ENCODE data around the gene TSPEAR.

The TSPEAR gene

DNA sequence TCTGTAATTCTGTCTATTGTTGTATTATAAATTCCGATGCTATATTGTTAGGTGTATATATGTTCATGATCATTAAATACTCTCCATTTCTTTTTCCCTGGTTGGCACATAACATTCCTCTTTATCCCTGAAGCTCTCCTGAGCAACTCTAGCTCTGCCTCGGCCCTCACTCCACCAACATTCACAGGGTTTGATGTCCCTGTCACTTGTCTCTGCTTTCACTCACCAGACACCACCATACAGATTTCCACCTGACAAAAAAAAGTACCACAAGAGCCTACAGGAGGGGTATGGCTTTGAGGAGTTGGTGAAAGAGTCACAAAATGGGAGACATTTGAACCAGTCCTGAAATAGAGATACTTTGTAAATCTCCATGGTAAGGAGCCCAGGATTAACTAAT, 8.8 kb upstream of the TSPEAR start:
- no peak for DNase-seq (ENCODE audit: low spot score)

DNA sequence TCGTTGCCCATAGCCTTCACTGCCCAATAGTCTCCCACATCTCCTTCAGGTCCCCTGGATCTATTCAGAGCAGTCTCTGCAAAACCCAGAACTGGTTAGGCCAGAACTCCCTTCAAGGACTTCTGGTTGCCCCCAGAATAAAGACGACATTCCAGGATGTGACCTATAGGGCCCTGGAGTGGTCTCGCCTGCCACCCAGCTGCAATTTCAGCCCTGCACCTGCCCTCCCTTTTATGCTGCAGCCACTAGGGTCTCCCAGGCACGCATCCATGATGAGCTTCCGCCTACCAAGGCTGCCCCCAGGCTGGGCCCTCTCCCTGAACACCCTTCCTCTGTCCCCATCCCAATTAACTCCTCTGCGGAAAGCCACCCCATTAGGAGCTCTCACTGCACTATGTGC, 7.2 kb upstream of the TSPEAR start:
- DNase-seq (ENCODE audit: low spot score) = no peak

DNA sequence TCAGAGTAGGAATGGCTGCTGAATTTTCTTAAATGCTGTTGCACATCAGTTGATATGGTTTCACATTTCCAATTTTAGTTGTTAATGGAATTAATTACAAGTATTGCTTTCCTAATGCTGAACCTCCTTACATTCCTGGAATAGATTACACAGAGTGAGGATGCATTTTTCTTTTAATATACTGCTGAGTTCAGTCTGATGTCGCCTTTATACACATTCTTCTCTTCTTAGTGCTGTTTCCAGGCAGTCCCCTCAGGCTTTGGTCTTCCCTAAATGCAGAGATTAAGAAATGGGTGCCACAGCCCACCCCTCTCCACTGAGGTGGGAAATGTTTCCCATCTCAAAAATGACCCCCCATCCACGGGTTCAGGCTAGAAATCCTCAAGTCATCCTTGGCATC, 6.7 kb upstream of the TSPEAR start:
- no peak for DNase-seq (ENCODE audit: low spot score)

- DNase-seq (ENCODE audit: low spot score) = no peak
These were observed 5.6 kb upstream of the TSPEAR start for GRCh38 chr21:44716984-44717383.

DNA sequence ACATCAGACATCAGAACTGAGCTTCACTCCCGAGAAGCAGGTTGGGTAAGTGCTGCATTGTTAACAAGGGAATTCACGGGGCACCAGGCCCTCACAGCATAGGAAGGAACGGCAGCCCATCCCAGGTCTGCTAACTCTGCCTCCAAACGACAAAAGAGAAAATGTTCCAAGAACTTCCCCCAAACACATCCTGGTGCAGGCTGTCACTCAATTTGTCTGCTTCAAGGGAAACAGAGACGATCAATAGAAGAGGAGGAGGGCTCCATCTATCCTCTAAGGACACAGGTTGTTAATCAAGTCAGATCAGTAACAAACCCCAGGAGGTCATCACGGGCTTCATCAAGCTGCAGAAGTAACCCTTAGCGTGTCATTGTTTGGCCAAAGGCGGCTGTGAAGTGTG, 3.5 kb upstream of the TSPEAR start:
- DNase-seq (ENCODE audit: low spot score) = no peak

- DNase-seq (ENCODE audit: low spot score) = no peak
These were observed 2.5 kb upstream of the TSPEAR start for GRCh38 chr21:44713846-44714245.

DNA sequence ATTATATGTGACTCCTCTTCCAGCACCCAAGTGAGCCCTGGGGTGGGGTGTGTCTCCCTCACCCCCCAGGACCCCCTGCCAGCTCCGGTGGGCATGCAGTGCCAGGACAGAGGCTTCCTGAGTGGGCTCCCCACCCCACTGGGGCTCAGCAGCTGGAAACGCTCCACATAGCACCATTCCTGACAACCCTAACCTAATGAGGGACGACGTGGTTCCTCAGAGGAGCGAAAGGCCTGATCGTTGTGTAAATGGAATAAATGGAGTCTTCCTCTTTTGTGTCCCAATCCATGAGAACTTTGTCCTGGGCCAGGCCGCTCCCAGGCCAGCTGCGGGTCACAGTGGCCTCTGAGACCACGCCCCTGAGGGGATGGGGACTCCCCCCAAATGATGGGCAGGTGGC, 1.8 kb upstream of the TSPEAR start:
- DNase-seq (ENCODE audit: low spot score) = no peak

DNA sequence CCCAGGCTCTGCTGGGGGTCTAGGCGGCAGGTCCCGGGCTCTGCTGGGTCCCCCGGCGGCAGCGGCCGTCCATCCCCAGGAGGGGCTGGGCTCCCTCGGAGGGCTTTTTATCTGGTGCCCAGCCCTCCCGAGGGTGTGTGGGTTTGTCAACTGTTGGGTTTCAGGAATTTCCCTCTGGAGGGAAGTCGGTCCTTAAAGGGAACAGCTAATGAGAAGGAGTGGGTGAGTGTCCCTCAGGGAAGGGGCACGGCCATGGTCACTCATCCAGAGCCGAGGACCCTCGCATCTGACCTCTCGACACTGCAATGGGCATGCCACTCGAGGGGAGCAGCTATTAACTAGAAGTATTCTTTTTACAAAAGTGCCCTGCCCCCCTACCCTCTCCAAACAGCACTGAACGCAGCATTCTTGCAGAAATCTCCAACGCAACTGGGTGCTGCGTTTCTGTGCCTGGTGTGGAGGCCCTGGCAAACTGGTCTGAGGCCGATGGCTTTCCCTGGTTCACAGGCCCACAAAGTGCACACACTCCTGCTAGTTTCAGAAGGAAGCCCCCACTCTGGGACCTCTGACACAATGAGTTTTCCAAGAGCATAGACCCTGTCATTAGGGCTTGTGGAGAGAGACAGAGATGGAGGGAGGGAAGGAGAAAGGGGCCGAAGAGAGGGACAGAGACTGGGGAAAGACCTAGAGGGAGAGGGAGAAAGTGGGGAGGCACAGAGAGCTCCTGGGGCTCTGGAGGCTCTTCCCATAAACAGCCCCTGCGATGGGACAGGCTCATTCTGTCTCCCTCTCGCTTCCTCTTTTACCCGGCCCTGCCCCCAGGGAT, 1.0 kb upstream of the TSPEAR start:
- no peak for DNase-seq (ENCODE audit: low spot score)

GRCh38 chr21:44710756-44711326, 531 bp downstream of the TSPEAR start:
- DNase-seq (ENCODE audit: low spot score) = peak; percentile 4

DNA sequence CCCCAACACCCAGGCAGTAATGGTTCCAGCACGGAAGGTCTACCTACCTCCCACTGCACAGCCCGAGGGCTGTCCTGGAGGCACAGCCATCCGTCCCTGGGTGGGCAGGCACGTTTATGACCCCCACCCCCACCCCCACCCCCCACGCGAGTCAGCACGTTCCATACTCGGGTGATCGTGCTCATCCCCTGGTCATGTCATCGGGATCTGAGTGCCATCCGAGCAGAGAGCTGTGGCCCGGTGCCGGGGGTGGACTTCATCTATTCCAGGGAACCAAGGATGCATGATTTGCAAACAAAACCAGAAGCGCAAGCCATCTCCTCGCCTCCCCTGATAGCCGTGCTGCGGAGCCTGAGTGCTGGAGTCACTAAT, 1.1 kb downstream of the TSPEAR start:
- DNase-seq (ENCODE audit: low spot score) = no peak

GRCh38 chr21:44709426-44710293, 1.7 kb downstream of the TSPEAR start:
- peak; percentile 2 for DNase-seq (ENCODE audit: low spot score)

- DNase-seq (ENCODE audit: low spot score) = no peak
These were observed 2.4 kb downstream of the TSPEAR start for GRCh38 chr21:44708866-44709425.

DNA sequence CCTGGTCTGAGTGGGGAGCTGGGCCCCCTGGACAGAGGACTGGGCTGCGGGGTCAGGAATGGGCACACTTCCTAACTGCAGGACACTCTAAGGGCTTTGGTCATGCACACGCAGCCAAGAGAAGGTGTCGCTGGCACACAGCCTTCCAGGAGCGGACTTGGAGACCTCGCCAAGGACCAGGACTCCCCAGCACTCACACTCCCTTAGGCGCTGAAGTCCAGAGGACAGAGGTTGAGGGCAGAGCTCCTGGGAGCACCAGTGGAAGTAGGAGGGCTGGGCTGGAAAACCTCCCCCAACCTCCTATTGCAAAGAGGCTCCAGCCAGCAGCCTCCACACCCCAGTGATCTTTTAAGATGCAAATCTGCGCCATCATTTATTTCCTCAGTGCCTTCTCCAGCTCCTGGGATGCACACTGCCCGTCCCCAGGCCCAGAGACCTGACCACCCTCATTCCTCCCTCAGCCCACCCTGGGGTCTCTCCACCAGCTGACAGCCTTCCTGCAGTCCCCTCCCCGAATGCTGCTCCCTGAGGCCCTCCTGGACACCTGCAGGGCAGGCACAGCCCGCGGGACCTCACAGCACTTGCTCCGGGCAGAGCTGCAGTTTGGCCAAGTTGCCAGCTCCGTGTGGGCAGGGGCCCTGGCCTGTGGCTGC, 3.0 kb downstream of the TSPEAR start:
- no peak for DNase-seq (ENCODE audit: low spot score)

GRCh38 chr21:44706706-44707581, 4.4 kb downstream of the TSPEAR start:
- DNase-seq (ENCODE audit: low spot score) = no peak

- DNase-seq (ENCODE audit: low spot score) = no peak
These were observed 5.2 kb downstream of the TSPEAR start for GRCh38 chr21:44706026-44706705.

DNA sequence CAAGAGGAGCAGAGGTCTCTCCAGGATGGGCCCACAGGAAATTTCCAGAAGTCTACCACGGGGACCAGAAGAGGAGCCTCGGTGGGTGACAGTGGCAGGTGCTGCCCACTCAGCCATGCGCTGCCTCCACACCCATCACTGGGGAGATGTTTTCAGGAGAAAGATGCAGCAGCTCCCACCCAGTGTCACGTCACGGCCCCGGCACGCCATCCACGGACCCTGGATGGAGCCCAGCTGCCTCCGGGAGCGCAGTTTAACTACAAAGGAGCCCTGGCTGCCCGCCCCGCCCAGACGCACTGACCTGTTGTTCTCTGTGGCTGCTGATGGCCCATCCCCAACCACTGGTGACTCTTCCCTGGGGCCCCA, 6.8 kb downstream of the TSPEAR start:
- no peak for DNase-seq (ENCODE audit: low spot score)

DNA sequence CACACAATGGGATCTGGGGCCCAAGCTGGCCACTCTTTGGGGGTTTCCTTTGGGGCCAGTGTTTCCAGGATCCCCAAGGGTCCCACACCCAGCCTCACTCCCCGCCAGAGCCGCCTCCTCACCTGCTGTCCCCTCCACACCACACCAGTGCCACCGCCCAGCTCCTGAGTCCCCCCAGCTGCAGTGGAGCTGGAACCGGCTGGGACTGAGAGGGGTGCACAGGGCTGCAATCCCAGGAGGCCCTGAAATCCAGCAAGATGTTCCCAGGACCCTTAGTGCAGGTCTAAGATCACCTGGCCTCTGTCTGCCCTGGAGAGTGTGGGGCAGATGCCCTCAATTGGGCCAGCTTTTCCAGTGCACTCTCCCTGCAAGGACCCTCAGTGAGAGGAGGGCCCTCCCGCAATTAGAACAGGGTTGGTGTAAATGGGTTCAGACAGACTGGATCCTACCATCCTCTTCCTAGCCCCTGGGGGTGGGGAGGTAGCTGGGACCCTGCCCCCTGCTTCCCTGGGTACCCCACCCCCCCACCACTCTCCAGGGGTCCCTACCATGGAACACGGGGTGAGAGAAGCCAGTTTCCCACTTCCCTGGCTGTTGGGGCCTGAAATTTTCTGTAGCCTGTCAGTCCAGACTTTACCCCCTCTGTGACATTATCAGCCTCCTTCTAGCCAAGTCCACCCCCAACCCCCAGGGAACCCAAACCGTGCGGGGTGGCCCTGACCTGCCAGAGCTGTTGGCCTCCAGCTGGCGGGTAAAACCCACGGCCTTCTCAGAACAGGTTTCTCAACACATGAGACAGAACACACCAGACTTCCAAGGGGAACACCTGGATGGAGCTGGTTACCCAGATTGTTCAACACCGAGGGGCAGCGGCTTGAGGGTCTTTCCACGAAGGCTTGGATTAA, 7.4 kb downstream of the TSPEAR start:
- DNase-seq (ENCODE audit: low spot score) = no peak

DNA sequence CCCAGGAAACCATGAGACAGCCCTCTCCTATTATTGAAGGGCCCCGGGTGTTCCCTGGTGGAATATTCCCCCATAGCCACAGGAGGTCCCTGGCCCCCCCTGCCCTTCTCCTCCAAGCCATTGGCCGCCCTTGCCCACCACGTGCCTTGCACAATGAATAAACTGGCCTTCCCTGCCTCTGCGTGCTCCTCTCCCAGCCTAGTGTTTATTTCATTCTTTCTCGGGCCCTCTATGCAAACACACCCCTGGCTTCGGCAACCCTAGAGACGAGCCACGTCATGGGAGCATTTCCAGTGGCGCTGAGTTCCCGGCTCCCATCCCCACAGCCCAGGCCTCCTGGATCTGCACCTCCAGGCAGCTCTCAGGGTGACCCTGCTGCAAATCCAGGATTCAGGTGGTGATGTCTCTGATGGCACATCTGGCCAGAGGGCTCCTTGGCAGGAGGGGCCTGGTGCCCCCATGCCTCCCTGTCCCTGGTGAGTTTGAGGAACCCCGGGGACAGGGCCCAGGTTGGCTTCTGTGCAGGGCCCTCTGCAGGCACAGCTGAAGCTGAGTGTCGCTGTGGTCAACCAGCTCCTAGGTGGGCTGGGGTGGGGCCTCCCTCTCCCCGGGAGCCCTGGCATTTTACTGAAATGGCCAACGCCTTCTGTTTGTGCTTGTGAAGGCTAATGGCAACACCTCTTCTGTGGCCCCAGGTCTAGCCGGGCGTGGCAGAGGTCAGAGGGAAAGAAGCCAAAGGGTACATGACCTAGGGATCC, 8.2 kb downstream of the TSPEAR start:
- no peak for DNase-seq (ENCODE audit: low spot score)
